GM18873 (cell line): ENCODE data around the gene TPT1.
"Not testable (repeated sequence)": the region's sequence is repeated elsewhere in the genome, so short reads cannot be mapped to it uniquely, and the experiment has no call there.

Experiments
- ATAC-seq: cut with Tn5 transposase; IDR thresholded peaks from one replicate; pipeline ENCODE4 v1.9.1; 2021; ENCODE audit warnings: mild to moderate bottlenecking, moderate library complexity, moderate number of reproducible peaks; ENCODE audit not compliant: unreplicated experiment, low FRiP score

Gene TPT1

GRCh38 chr13:45341034-45341798 is at the start of gene TPT1:
TPT1 (minus strand) TSS chr13:45341183; CDS start chr13:45341069, 114 bp downstream.
- ATAC-seq, result peak; percentile 77

GRCh38 chr13:45390348-45390747 is 49.4 kb upstream of the TPT1 start:
- not testable (repeated sequence) for ATAC-seq

- ATAC-seq, result no peak
These were observed 47.7 kb upstream of the TPT1 start for GRCh38 chr13:45388664-45389063.

GRCh38 chr13:45386892-45387575 is 46.1 kb upstream of the TPT1 start:
- ATAC-seq, result not testable (repeated sequence)

GRCh38 chr13:45385907-45386553 is 45.0 kb upstream of the TPT1 start:
- no peak for ATAC-seq

- no peak for ATAC-seq
These were observed 44.3 kb upstream of the TPT1 start for GRCh38 chr13:45385320-45385719.

- no peak for ATAC-seq
These were observed 43.6 kb upstream of the TPT1 start for GRCh38 chr13:45384474-45385174.

GRCh38 chr13:45382739-45383138 is 41.8 kb upstream of the TPT1 start:
- not testable (repeated sequence) for ATAC-seq

GRCh38 chr13:45381196-45381595 is 40.2 kb upstream of the TPT1 start:
- ATAC-seq, result no peak

- not testable (repeated sequence) for ATAC-seq
These were observed 39.7 kb upstream of the TPT1 start for GRCh38 chr13:45380708-45381107.

- ATAC-seq, result not testable (repeated sequence)
These were observed 38.5 kb upstream of the TPT1 start for GRCh38 chr13:45379516-45379915.

GRCh38 chr13:45378786-45379185 is 37.8 kb upstream of the TPT1 start:
- not testable (repeated sequence) for ATAC-seq

GRCh38 chr13:45377314-45377713 is 36.3 kb upstream of the TPT1 start:
- ATAC-seq, result not testable (repeated sequence)

- ATAC-seq, result not testable (repeated sequence)
These were observed 35.7 kb upstream of the TPT1 start for GRCh38 chr13:45376651-45377050.

GRCh38 chr13:45374917-45375316 is 33.9 kb upstream of the TPT1 start:
- no peak for ATAC-seq

- ATAC-seq, result no peak
These were observed 32.2 kb upstream of the TPT1 start for GRCh38 chr13:45373162-45373547.

GRCh38 chr13:45372189-45373161 is 31.5 kb upstream of the TPT1 start:
- no peak for ATAC-seq

- ATAC-seq, result no peak
These were observed 30.0 kb upstream of the TPT1 start for GRCh38 chr13:45370922-45371406.

- ATAC-seq, result no peak
These were observed 28.1 kb upstream of the TPT1 start for GRCh38 chr13:45369116-45369515.
